Stimulated activated CD8-positive, alpha-beta memory T cell treated with anti-CD3 and anti-CD28 coated beads, Interleukin-15, amount 100 ng/mL, for 1 hour (primary cell): Measurements from ENCODE around the gene AP1B1.

Source experiments
- DNase-seq: peaks from one replicate; pipeline ENCODE4 v3.0.0-alpha.2; 2020; ENCODE audit warnings: low read depth

Gene AP1B1

GRCh38 chr22:29331658-29332300, 56.6 kb downstream of the AP1B1 start:
- no peak for DNase-seq

GRCh38 chr22:29331213-29331612, 57.2 kb downstream of the AP1B1 start:
- DNase-seq = no peak

GRCh38 chr22:29330753-29331152, 57.6 kb downstream of the AP1B1 start:
- DNase-seq = no peak

DNA sequence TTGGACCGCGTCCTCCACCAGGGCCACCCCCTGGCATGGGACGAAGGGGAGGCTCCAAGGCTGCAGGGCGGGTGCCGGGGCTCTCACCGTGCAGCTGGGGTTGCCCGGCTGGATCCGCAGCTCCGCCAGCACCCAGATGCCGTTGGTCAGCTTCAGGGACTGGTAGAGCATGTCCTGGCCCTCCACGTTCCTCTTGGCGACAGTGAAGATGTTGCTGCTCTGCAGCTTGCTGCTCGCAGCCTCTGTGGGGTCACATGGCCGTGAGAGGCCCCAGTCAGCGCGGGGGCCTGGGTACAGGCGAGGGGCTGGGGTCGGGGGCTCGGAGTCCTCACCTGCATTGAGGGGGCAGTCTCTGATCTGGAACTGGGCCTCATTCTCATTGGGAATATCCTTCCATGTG, 58.1 kb downstream of the AP1B1 start:
- DNase-seq = no peak

DNA sequence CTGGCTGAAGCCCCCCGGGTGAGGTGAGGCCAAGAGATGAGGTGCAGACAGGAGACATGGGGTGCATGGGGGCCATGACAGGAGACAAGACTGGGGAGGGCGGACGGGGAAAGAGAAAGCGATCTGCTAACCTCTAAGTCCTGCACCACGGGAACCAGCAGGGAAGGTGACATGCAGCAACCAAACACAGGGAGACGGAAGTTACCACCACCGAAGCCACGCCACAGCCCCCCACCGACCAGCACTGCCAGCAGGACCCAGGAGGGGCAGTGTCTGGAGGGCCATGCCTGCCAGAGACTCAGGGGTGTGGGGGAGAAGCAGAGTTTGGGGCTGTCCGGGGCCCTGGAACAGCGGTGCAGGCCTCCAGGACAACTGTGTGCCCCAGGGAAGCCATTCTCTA, 58.8 kb downstream of the AP1B1 start:
- no peak for DNase-seq

- DNase-seq = no peak
Observed at GRCh38 chr22:29328566-29329500, 59.5 kb downstream of the AP1B1 start.

DNA sequence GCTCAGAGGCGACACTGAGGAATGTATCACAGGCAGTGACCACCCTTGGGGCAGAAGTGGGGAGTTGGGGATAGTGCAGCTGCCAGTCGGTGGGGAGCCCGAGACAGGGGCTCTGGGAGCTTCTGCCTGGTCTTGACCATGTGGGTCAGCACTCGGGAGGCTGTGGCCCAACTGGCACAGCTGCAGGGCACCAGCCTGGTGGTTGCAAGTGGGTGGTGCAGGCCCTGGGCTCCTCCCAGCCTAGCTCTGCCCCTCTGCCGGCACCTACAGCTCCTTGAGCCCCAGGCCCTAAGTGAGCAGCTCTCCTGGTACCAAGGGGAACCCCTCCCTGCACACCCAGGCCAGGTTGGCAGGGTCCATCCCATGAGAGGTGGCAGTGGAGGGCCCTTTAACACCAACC, 60.3 kb downstream of the AP1B1 start:
- DNase-seq = no peak

- DNase-seq = no peak
Observed at GRCh38 chr22:29327089-29327764, 61.1 kb downstream of the AP1B1 start.

DNA sequence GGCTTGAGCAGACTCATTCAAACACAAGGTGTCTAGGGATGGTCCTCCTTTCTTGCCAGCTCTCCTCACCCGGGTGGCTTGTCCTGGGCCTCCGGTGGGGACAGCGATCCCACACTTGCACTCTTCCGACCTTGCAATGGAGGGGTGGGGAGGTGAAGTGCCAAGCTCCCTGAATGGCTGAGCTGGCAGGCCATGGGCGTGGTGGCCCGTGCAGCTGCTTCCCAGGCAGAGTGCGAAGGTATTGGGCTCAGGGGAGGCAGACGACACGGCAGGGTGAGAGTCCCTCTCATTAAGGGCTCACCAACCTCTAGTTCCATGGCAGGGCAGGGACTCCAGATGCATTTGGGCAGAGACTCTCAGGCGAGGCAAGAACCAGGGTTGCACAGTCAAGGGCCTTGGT, 61.9 kb downstream of the AP1B1 start:
- DNase-seq = no peak

- no peak for DNase-seq
Observed at GRCh38 chr22:29325785-29326315, 62.5 kb downstream of the AP1B1 start.

DNA sequence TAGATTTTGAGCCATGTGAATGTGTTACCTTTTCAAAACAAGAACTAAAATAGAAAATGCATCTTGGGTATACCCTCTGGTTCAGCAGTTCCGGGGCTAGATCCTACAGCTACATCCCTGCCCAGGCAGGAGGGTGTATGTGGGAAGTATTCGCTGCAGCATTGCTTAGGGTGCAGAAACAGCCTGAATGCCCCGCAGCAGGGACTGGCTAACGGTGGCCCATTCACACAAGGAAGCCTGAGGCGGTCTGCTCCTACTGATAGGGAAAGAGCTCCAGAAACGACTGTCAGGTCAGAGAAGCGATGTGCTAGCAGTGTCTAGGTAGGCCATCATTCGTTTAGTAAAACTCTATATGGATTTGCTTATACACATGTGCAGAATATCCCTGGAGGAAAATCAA, 63.0 kb downstream of the AP1B1 start:
- no peak for DNase-seq

GRCh38 chr22:29323641-29324040, 64.7 kb downstream of the AP1B1 start:
- DNase-seq = no peak

- no peak for DNase-seq
Observed at GRCh38 chr22:29320546-29320945, 67.8 kb downstream of the AP1B1 start.

DNA sequence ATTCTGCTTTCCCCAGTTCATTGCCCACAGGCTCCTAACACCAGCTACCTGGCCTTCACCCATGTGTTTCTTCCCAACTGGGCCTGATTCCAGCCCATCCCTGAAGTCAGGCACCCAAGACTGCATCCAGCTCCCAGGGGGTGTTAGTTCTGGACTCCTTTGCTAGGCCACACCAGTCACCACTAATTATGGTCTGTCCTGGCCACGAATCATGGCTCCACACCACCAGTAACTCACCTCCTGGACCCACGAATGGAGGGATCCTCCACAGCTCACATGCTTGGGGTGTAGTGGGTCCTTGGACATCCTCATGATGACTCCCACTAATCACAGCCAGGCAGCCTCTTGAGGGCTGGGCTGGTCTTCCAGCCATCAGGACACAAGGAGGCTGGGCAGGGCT, 69.3 kb downstream of the AP1B1 start:
- no peak for DNase-seq

GRCh38 chr22:29317827-29318454, 70.4 kb downstream of the AP1B1 start:
- no peak for DNase-seq

DNA sequence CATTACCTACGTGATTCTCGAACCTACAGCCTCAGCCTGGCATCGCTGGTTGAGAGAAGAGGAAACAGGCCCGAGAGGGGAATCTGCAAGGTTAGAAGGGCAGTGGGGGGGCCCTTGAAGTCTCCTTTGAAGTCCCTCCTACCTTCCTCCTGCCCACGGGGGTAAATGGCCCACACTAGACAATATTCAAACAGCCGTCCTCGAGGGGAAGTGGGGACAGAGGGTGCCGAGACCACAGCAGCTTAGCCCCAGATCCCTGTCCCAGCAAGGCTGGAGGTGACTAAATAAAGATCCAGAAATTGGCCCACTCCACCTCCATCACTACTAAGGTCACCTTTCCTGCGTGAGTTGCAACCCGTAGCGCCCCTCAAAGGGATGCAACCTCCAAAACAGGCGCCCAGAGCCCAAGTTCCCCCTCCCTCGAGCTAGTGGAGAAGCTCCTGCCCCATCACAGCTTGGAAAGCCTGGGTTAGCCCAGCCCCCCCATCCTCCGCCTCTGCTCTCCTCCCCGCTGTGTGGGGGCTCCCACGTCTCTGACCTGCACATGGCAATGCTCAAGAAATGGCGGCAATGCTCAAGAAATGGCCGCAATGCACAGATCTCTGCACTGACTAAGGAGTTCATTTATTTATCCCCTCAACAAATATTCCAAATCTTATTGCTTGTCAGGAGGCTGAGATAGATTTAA, 72.1 kb downstream of the AP1B1 start:
- DNase-seq = no peak

- no peak for DNase-seq
Observed at GRCh38 chr22:29315286-29316140, 72.9 kb downstream of the AP1B1 start, which contains the start of gene RASL10A. Gene RASL10A (minus strand): TSS chr22:29315697. CDS start chr22:29315246, 451 bp downstream.

- no peak for DNase-seq
Observed at GRCh38 chr22:29314537-29315285, 73.7 kb downstream of the AP1B1 start.

DNA sequence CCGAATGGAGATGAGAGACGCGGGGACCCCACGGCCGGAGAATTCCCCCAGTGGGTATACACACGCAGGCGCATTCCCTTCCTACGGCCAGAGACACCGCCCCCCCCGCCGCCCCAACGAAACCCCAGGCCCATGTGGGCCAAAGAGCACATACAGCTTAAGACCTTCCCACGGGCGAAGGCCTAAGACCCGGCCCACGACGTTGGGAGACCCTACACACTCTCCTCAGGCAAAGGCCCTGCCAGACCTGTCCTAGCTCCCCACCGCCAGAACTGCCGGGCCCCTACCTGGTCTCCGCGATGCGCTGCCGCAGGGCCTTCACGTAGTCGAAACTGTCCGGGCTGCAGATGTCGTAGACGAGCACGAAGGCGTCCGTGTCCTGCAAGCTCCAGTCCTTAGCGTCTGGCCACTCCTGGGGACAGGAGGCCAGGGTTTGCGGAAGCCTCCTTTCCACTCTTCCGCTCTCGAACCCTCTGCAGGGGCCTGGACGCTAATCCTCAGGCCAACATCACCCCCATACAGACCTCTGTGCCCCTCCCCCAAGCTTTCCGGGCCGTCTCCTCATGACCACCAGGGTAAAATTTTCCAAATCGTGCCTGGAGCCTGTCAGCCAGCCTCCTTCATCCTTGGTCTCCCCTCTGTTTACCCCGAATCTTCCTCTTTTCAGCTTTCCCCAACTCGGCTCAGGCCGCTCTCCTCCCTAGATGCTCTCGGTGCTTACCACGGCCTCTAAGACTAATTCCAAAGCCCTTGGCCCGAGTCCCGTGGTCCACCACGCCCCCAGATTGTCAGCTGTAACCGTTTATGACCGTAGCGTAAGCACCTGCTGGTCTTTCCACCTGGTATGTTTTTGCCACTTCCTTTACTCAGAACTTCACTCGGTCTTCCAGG, 74.5 kb downstream of the AP1B1 start:
- no peak for DNase-seq
